ENCODE data around the gene RNASEH1. TPM values are rescaled to one million over a fixed set of nuclear protein-coding genes. Genes with fewer than 3 reads are reported as not detected.

The RNASEH1 gene
- total RNA-seq, 1 donor from 2014 or later = 19.3 TPM

GRCh38 chr2:3526871-3527270 lies 31.3 kb downstream of the RNASEH1 start:
- DNase-seq (ENCODE audit: extremely low spot score, unreplicated experiment) = peak; percentile 45
- H3K4me3 Mint-ChIP-seq = no peak overlapping the region
- no peaks in the 10 kb centered on the region for H3K9me3 Mint-ChIP-seq
- H3K27ac Mint-ChIP-seq = no peak overlapping the region
- no peaks in the 10 kb centered on the region for H3K27me3 Mint-ChIP-seq
- TF ChIP-seq CTCF (conservative IDR thresholded peaks at IDR 0.05) = no peak
- peaks cover 4% of the 10 kb centered on the region for H3K4me1 Mint-ChIP-seq (ENCODE audit: unreplicated experiment)
- no peaks in the 10 kb centered on the region for H3K36me3 Mint-ChIP-seq

GRCh38 chr2:3523551-3524041 lies 34.5 kb downstream of the RNASEH1 start:
- Mint-ChIP-seq H3K4me1 (ENCODE audit: unreplicated experiment) (peaks cover 20% of the 10 kb centered on the region), H3K36me3 (peaks cover 5% of the 10 kb centered on the region), H3K27ac (no peak overlapping the region), H3K9me3 (no peaks in the 10 kb centered on the region), H3K27me3 (no peaks in the 10 kb centered on the region), H3K4me3 (no peak overlapping the region)
- TF ChIP-seq CTCF (conservative IDR thresholded peaks at IDR 0.05) = no peak
- no peak for DNase-seq (ENCODE audit: extremely low spot score, unreplicated experiment)

- no peak overlapping the region for H3K4me3 Mint-ChIP-seq
- H3K27me3 Mint-ChIP-seq = no peaks in the 10 kb centered on the region
- no peak for DNase-seq (ENCODE audit: extremely low spot score, unreplicated experiment)
- H3K36me3 Mint-ChIP-seq = peaks cover 7% of the 10 kb centered on the region
- no peak overlapping the region for H3K27ac Mint-ChIP-seq
- no peak for TF ChIP-seq CTCF (conservative IDR thresholded peaks at IDR 0.05)
- no peaks in the 10 kb centered on the region for H3K9me3 Mint-ChIP-seq
- H3K4me1 Mint-ChIP-seq (ENCODE audit: unreplicated experiment) = peaks cover 22% of the 10 kb centered on the region
Measured at GRCh38 chr2:3522961-3523421, 35.1 kb downstream of the RNASEH1 start.

GRCh38 chr2:3520591-3520990 lies 37.5 kb downstream of the RNASEH1 start:
- Mint-ChIP-seq H3K27ac (peak overlapping the region; percentile 84), H3K9me3 (peaks cover 4% of the 10 kb centered on the region), H3K4me3 (peak overlapping the region; percentile 89), H3K4me1 (ENCODE audit: unreplicated experiment) (peaks cover 30% of the 10 kb centered on the region), H3K36me3 (peaks cover 23% of the 10 kb centered on the region), H3K27me3 (no peaks in the 10 kb centered on the region)
- no peak for DNase-seq (ENCODE audit: extremely low spot score, unreplicated experiment)
- no peak for TF ChIP-seq CTCF (conservative IDR thresholded peaks at IDR 0.05)

- Mint-ChIP-seq H3K4me3 (peak within 1 kb of the TSS; percentile 89), H3K27me3 (no peaks in the 10 kb centered on the region), H3K9me3 (peaks cover 5% of the 10 kb centered on the region), H3K4me1 (ENCODE audit: unreplicated experiment) (peaks cover 30% of the 10 kb centered on the region), H3K36me3 (peaks cover 27% of the 10 kb centered on the region), H3K27ac (peak within 1 kb of the TSS; percentile 84)
- peak; percentile 88 for DNase-seq (ENCODE audit: extremely low spot score, unreplicated experiment)
- TF ChIP-seq CTCF (conservative IDR thresholded peaks at IDR 0.05) = no peak
Measured at GRCh38 chr2:3519255-3520205, 38.6 kb downstream of the RNASEH1 start, which contains the start of gene ADI1. TSS of gene ADI1 (minus strand) at chr2:3519531. CDS start at chr2:3519487, 44 bp downstream.

Data from type B pancreatic cell (in vitro differentiated cells).